Chondrocyte (in vitro differentiated cells): Measurements from ENCODE around the gene TSTD2. TPM values are rescaled to one million over a fixed set of nuclear protein-coding genes. Genes with fewer than 3 reads are reported as not detected.
A peak's percentile ranks its signal among the peaks of the same experiment; 100 is the strongest.

Experiments used
- DNase-seq: peaks from one replicate; pipeline ENCODE4 v3.0.0; 2021; ENCODE audit warnings: mixed read lengths, low spot score
- H3K27ac Mint-ChIP-seq: one replicate; pipeline ENCODE4 v1.8.0; 2021; ENCODE audit warnings: mild to moderate bottlenecking, moderate library complexity, mixed read lengths; ENCODE audit not compliant: unreplicated experiment
- H3K27me3 Mint-ChIP-seq: 2 replicates; pipeline ENCODE4 v1.8.0; 2021; ENCODE audit warnings: low read depth, mixed read lengths
- H3K36me3 Mint-ChIP-seq: 2 replicates; pipeline ENCODE4 v1.8.0; 2021; ENCODE audit warnings: low read depth, mixed read lengths
- H3K4me1 Mint-ChIP-seq: 2 replicates; pipeline ENCODE4 v1.8.0; 2021; ENCODE audit warnings: low read depth, mild to moderate bottlenecking, mixed read lengths
- H3K4me3 Mint-ChIP-seq: one replicate; pipeline ENCODE4 v1.8.0; 2021; ENCODE audit warnings: mild to moderate bottlenecking, moderate library complexity, mixed read lengths; ENCODE audit not compliant: unreplicated experiment
- H3K9me3 Mint-ChIP-seq: 2 replicates; pipeline ENCODE4 v1.8.0; 2021; ENCODE audit warnings: low read depth, mixed read lengths
- total RNA-seq: library from RNA; stranded (reverse); gene quantifications from 3 replicates; pipeline ENCODE4 v1.2.1, GENCODE V29; 2021
- TF ChIP-seq, protein P1 (sequence below): fragments of 200-600 bp; sonication (generic); IDR thresholded peaks from 2 replicates; pipeline ENCODE4 v1.5.0; 2021; ENCODE audit warnings: antibody characterized with exemption, mild to moderate bottlenecking, moderate library complexity

The TSTD2 gene
- total RNA-seq, 1 donor from 2014 or later: 19.6 TPM

DNA sequence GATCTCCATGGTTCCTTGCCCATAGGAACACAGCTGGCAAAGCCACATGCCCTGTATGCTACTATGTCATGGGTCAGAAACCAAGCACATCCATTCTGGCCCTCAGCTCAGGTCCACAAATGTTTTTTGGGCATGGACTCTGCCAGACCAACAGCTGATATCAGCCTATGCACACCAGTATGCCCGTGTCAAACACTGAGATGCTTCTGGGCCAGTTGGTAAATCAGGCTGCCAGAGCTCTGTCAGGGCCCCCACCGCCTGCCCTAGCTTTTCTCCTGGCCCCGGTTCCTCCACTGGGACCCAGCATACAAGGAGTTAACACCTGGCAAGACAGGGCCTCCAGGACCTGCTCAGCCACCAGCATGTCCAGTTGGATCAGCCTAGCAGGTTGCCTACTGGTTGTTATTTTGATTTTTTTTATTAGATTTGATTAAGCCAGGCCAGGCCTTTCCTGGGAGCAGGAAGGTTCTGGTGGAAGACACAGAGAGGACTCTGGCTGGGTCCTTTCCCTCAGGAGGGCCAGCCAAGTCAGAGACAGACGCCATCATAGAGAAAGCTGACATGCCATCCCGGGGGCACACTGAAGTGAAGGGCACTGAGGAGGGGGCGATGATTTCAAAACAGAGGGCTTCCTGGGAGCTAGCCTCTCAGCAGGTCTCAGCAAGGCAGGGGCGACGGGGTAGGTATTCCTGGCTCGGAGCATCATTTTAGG is 65.8 kb downstream of the TSTD2 start:
- no peak for DNase-seq
- Mint-ChIP-seq H3K27me3 (peaks cover 23% of the 10 kb centered on the region), H3K4me3 (no peak overlapping the region), H3K36me3 (peaks cover 2% of the 10 kb centered on the region), H3K9me3 (no peaks in the 10 kb centered on the region), H3K27ac (no peak overlapping the region), H3K4me1 (peaks cover 12% of the 10 kb centered on the region)
- TF ChIP-seq, protein P1, sequence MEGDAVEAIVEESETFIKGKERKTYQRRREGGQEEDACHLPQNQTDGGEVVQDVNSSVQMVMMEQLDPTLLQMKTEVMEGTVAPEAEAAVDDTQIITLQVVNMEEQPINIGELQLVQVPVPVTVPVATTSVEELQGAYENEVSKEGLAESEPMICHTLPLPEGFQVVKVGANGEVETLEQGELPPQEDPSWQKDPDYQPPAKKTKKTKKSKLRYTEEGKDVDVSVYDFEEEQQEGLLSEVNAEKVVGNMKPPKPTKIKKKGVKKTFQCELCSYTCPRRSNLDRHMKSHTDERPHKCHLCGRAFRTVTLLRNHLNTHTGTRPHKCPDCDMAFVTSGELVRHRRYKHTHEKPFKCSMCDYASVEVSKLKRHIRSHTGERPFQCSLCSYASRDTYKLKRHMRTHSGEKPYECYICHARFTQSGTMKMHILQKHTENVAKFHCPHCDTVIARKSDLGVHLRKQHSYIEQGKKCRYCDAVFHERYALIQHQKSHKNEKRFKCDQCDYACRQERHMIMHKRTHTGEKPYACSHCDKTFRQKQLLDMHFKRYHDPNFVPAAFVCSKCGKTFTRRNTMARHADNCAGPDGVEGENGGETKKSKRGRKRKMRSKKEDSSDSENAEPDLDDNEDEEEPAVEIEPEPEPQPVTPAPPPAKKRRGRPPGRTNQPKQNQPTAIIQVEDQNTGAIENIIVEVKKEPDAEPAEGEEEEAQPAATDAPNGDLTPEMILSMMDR: no peak

DNA sequence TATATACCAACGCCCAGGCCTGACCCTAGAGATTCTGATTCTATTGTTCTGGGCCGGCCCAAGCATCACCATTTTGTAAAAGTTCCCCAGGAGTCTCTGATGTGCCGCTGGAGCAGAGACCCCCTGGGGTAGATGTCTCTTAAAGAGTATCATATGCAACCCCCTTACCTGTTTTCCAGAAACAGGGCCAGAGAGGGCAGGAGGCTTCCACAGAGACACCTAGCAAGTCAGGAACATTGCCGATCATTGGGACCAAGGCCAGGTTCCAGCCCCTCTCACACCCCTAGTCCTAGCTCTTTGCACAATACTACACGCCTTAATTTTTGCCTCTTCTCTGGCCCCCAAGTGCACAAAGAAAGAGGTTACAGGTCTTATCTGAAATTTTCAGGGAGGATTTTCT is 67.9 kb downstream of the TSTD2 start:
- Mint-ChIP-seq H3K9me3 (no peaks in the 10 kb centered on the region), H3K27me3 (peaks cover 32% of the 10 kb centered on the region)

DNA sequence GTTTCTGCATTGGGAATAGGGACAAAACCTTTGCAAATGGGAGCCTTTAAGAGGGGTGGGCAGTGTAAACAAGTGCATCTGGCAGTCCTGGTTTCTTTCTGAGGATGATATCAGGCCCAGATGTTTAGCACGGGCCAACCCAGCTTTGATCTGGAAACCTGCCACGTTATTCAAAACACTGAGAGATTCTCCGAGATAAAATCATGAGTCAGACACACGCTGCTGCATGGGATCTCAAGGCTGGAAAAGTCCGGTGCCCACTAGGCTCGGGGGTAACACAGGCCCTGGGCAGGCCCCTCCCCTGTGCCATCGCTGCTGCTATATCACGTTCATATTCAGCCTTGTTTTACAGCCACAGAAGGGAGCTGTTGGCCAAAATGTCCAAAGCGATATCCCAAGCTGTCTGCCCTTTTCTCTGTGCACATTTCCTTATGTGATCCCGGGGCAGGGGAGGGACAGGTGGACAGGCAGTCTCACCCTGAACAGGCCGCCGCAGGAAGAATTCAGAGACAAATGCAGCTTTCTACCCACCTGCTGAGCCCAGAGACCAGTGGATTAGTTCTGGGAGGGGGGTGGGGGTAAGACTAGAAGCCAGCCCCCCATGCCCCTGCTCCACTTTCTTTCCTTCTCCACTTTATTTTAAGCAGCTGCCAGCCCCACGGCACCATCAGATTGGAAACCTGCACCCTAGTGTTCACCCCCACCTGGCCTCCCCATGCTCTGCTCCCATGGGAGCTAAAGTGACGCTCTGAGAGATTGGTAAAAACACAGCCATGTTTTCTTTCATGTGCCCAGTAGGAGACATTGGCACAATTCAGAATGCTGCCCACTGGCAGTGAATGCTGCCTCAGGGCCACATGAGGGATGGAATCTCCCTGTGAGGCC is 68.6 kb downstream of the TSTD2 start:
- no peak for DNase-seq
- no peak overlapping the region for H3K27ac Mint-ChIP-seq
- no peak overlapping the region for H3K4me3 Mint-ChIP-seq

More for the DNA sequence above, 67.9 kb downstream of the TSTD2 start:
- Mint-ChIP-seq H3K36me3 (peaks cover 4% of the 10 kb centered on the region), H3K4me3 (no peak overlapping the region), H3K4me1 (peaks cover 12% of the 10 kb centered on the region), H3K27ac (no peak overlapping the region)
- TF ChIP-seq, protein P1: no peak
- no peak for DNase-seq

DNA sequence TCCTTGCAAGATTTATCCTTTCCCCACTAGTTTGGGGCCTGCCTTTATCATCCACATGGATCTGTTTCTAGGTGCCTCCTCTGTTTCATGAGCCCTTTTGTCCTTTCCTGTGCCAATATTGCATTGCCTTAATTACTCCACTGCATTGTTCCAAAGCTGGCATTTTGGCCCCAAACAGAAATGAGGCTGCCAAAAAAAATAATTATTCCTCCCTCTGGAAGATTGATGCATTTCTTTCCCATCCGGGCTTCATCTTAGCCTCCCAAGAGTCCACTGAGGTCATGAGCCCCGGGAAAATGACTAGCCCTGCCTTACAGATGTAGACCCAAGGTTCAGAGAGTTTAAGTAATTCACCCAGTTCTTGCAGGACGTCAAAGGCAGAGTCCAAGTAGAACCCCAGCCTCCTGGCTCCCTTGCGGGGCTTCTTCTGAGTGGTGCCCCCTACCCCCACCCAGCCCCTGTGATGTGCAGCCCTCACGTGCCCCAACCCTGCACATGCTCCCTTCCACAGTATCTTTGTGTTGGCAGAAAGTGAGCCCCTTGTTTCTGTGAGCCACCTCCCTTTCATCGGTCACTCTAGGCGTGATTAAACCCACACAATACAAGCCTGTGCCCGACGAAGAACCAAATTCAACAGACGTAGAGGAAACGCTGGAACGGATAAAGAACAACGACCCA is 69.6 kb downstream of the TSTD2 start:
- TF ChIP-seq, protein P1: no peak
- Mint-ChIP-seq H3K4me3 (no peak overlapping the region), H3K36me3 (peaks cover 2% of the 10 kb centered on the region), H3K27ac (no peak overlapping the region), H3K4me1 (peaks cover 17% of the 10 kb centered on the region), H3K9me3 (no peaks in the 10 kb centered on the region), H3K27me3 (peaks cover 31% of the 10 kb centered on the region)
- no peak for DNase-seq

More for the DNA sequence above, 68.6 kb downstream of the TSTD2 start:
- TF ChIP-seq, protein P1: no peak
- Mint-ChIP-seq H3K9me3 (no peaks in the 10 kb centered on the region), H3K27me3 (peaks cover 32% of the 10 kb centered on the region), H3K36me3 (peaks cover 4% of the 10 kb centered on the region), H3K4me1 (peaks cover 12% of the 10 kb centered on the region)

DNA sequence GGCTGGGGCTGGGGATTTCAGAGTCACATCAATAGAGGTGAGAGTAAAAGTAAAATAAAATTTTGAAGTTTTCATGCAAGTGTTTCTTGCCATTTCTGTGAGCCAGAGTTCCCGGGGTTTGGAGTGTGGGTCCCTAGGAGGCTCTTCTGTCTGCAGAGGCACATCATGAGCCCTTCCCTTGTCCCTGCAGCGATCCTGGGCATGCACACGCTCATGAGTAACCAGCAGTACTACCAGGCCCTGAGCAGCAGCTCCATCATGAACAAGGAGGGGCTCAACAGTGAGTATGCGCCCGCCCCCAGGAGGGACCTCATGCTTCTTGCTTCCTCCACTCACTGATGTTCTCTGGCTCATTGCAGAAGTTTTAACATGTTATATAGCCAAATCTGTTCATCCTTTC is 70.6 kb downstream of the TSTD2 start:
- H3K9me3 Mint-ChIP-seq: no peaks in the 10 kb centered on the region
- peak overlapping the region; percentile 38 for H3K27ac Mint-ChIP-seq
- no peak overlapping the region for H3K4me3 Mint-ChIP-seq
- peaks cover 26% of the 10 kb centered on the region for H3K27me3 Mint-ChIP-seq
- TF ChIP-seq, protein P1: no peak
- H3K36me3 Mint-ChIP-seq: peaks cover 2% of the 10 kb centered on the region
- DNase-seq: no peak
- H3K4me1 Mint-ChIP-seq: peaks cover 24% of the 10 kb centered on the region
